Stimulated activated naive CD8-positive, alpha-beta T cell treated with anti-CD3 and anti-CD28 coated beads, Interleukin-15, Interleukin-2, amounts not matched to agents 100 ng/mL and 50 ng/mL, for 24 hours (primary cell): Measurements from ENCODE around the gene CCL26.
"Not testable (repeated sequence)": the region's sequence is repeated elsewhere in the genome, so short reads cannot be mapped to it uniquely, and the experiment has no call there.

ENCODE experiments used
- H3K27ac Mint-ChIP-seq: one replicate; pipeline ENCODE4 v1.8.0; 2021; ENCODE audit warnings: mild to moderate bottlenecking, mixed read lengths
- H3K27me3 Mint-ChIP-seq: one replicate; pipeline ENCODE4 v1.8.0; 2021; ENCODE audit warnings: mixed read lengths
- H3K36me3 Mint-ChIP-seq: one replicate; pipeline ENCODE4 v1.8.0; 2021; ENCODE audit warnings: low read depth, mixed read lengths
- H3K4me1 Mint-ChIP-seq: one replicate; pipeline ENCODE4 v1.8.0; 2021; ENCODE audit warnings: low read depth, mixed read lengths
- H3K4me3 Mint-ChIP-seq: one replicate; pipeline ENCODE4 v1.8.0; 2021; ENCODE audit warnings: mild to moderate bottlenecking, mixed read lengths
- H3K9me3 Mint-ChIP-seq: one replicate; pipeline ENCODE4 v1.8.0; 2021; ENCODE audit warnings: mixed read lengths

The CCL26 gene

GRCh38 chr7:75737856-75738603 lies 34.0 kb downstream of the CCL26 start:
- Mint-ChIP-seq H3K4me3 (peak overlapping the region; percentile 91), H3K36me3 (no peaks in the 10 kb centered on the region), H3K9me3 (no peaks in the 10 kb centered on the region), H3K27me3 (peaks cover 14% of the 10 kb centered on the region), H3K4me1 (peaks cover 32% of the 10 kb centered on the region), H3K27ac (peak overlapping the region; percentile 86)

- Mint-ChIP-seq H3K27ac (no peak overlapping the region), H3K27me3 (peaks cover 10% of the 10 kb centered on the region), H3K9me3 (no peaks in the 10 kb centered on the region), H3K4me1 (peaks cover 24% of the 10 kb centered on the region), H3K4me3 (no peak overlapping the region), H3K36me3 (no peaks in the 10 kb centered on the region)
Observed at GRCh38 chr7:75735581-75736350, 36.2 kb downstream of the CCL26 start.

GRCh38 chr7:75734586-75735458 lies 37.2 kb downstream of the CCL26 start:
- Mint-ChIP-seq H3K36me3 (no peaks in the 10 kb centered on the region), H3K27ac (no peak overlapping the region), H3K27me3 (peaks cover 8% of the 10 kb centered on the region), H3K4me3 (no peak overlapping the region), H3K4me1 (peaks cover 20% of the 10 kb centered on the region), H3K9me3 (no peaks in the 10 kb centered on the region)

GRCh38 chr7:75732764-75733630 lies 39.0 kb downstream of the CCL26 start:
- Mint-ChIP-seq H3K27ac (no peak overlapping the region), H3K27me3 (peaks cover 8% of the 10 kb centered on the region), H3K4me3 (no peak overlapping the region), H3K9me3 (no peaks in the 10 kb centered on the region), H3K36me3 (no peaks in the 10 kb centered on the region), H3K4me1 (peaks cover 24% of the 10 kb centered on the region)

GRCh38 chr7:75732016-75732521 lies 39.9 kb downstream of the CCL26 start:
- no peak overlapping the region for H3K4me3 Mint-ChIP-seq
- H3K4me1 Mint-ChIP-seq: peaks cover 26% of the 10 kb centered on the region
- H3K27ac Mint-ChIP-seq: no peak overlapping the region
- H3K9me3 Mint-ChIP-seq: no peaks in the 10 kb centered on the region
- peaks cover 5% of the 10 kb centered on the region for H3K27me3 Mint-ChIP-seq
- H3K36me3 Mint-ChIP-seq: no peaks in the 10 kb centered on the region

- no peaks in the 10 kb centered on the region for H3K27me3 Mint-ChIP-seq
- no peaks in the 10 kb centered on the region for H3K36me3 Mint-ChIP-seq
- no peaks in the 10 kb centered on the region for H3K9me3 Mint-ChIP-seq
- H3K4me1 Mint-ChIP-seq: peaks cover 32% of the 10 kb centered on the region
- peak overlapping the region; percentile 17 for H3K27ac Mint-ChIP-seq
- H3K4me3 Mint-ChIP-seq: peak overlapping the region; percentile 24
Observed at GRCh38 chr7:75729851-75730274, 42.1 kb downstream of the CCL26 start.

GRCh38 chr7:75727881-75728593 lies 44.0 kb downstream of the CCL26 start:
- Mint-ChIP-seq H3K9me3 (no peaks in the 10 kb centered on the region), H3K27ac (peak overlapping the region; percentile 67), H3K4me3 (peak overlapping the region; percentile 57), H3K4me1 (peaks cover 38% of the 10 kb centered on the region), H3K27me3 (no peaks in the 10 kb centered on the region), H3K36me3 (no peaks in the 10 kb centered on the region)

GRCh38 chr7:75727351-75727750 lies 44.7 kb downstream of the CCL26 start:
- Mint-ChIP-seq H3K4me1 (peaks cover 38% of the 10 kb centered on the region), H3K27ac (peak overlapping the region; percentile 67)
- H3K27me3 Mint-ChIP-seq, H3K36me3 Mint-ChIP-seq, H3K9me3 Mint-ChIP-seq, H3K4me3 Mint-ChIP-seq: not testable (repeated sequence)

- H3K27me3 Mint-ChIP-seq: no peaks in the 10 kb centered on the region
Observed at GRCh38 chr7:75725306-75725705, 46.7 kb downstream of the CCL26 start.

GRCh38 chr7:75723444-75723843 lies 48.6 kb downstream of the CCL26 start:
- Mint-ChIP-seq H3K4me1 (peaks cover 24% of the 10 kb centered on the region), H3K27ac (no peak overlapping the region), H3K4me3 (no peak overlapping the region), H3K27me3 (no peaks in the 10 kb centered on the region), H3K36me3 (no peaks in the 10 kb centered on the region), H3K9me3 (no peaks in the 10 kb centered on the region)

More at GRCh38 chr7:75725306-75725705, 46.7 kb downstream of the CCL26 start:
- Mint-ChIP-seq H3K4me3 (no peak overlapping the region), H3K36me3 (no peaks in the 10 kb centered on the region), H3K9me3 (no peaks in the 10 kb centered on the region), H3K4me1 (peaks cover 38% of the 10 kb centered on the region), H3K27ac (no peak overlapping the region)

- Mint-ChIP-seq H3K27me3 (no peaks in the 10 kb centered on the region), H3K36me3 (no peaks in the 10 kb centered on the region), H3K9me3 (no peaks in the 10 kb centered on the region)
Observed at GRCh38 chr7:75722373-75722772, 49.6 kb downstream of the CCL26 start.

GRCh38 chr7:75721922-75722321 lies 50.1 kb downstream of the CCL26 start:
- H3K27me3 Mint-ChIP-seq, H3K9me3 Mint-ChIP-seq: not testable (repeated sequence)

More at GRCh38 chr7:75722373-75722772, 49.6 kb downstream of the CCL26 start:
- Mint-ChIP-seq H3K27ac (no peak overlapping the region), H3K4me1 (peaks cover 13% of the 10 kb centered on the region), H3K4me3 (no peak overlapping the region)

GRCh38 chr7:75721426-75721825 lies 50.6 kb downstream of the CCL26 start:
- Mint-ChIP-seq H3K9me3 (no peaks in the 10 kb centered on the region), H3K27me3 (no peaks in the 10 kb centered on the region), H3K4me1 (peaks cover 11% of the 10 kb centered on the region), H3K4me3 (no peak overlapping the region), H3K36me3 (no peaks in the 10 kb centered on the region), H3K27ac (no peak overlapping the region)

More at GRCh38 chr7:75721922-75722321, 50.1 kb downstream of the CCL26 start:
- H3K4me3 Mint-ChIP-seq, H3K27ac Mint-ChIP-seq, H3K36me3 Mint-ChIP-seq: not testable (repeated sequence)
- peaks cover 11% of the 10 kb centered on the region for H3K4me1 Mint-ChIP-seq
